PC-3 (cell line): ENCODE measurements around the gene CPSF3. TPM values are rescaled to one million over a fixed set of nuclear protein-coding genes. Genes with fewer than 3 reads are reported as not detected.

Experiments used
- ATAC-seq: fragments of 200-7000 bp; cut with Tn5 transposase; 2 replicates; pipeline ENCODE4 v1.9.1; 2020; ENCODE audit warnings: mild to moderate bottlenecking, moderate library complexity
- BruUV-seq: library from RNA; stranded (reverse); fragments of 400-500 nt; replicated peaks from 2 replicates; lab custom pipeline; 2021; lab: Mats Ljungman, UMichigan
- CTCF ChIA-PET: fragments of 300-600 bp; sonication (Branson Sonifier 250); formaldehyde crosslinking; loops from one replicate; lab custom pipeline; 2022; ENCODE audit warnings: antibody characterized with exemption; lab: Charles Lee
- POLR2A ChIA-PET: fragments of 300-600 bp; sonication (Branson Sonifier 250); formaldehyde crosslinking; loops from one replicate; lab custom pipeline; 2022; ENCODE audit warnings: antibody characterized with exemption; ENCODE audit not compliant: unreplicated experiment; lab: Charles Lee
- DNase-seq: peaks from one replicate; pipeline ENCODE4 v3.0.0-alpha.2; 2015
- H2AFZ ChIP-seq: fragments of 300-600 bp; sonication (generic); 2 replicates; pipeline ENCODE4 v1.6.0; 2016; ENCODE audit warnings: antibody characterized with exemption, low read length
- H3F3A ChIP-seq: fragments of 300-600 bp; sonication (generic); one replicate; pipeline ENCODE4 v1.6.0; 2017; ENCODE audit warnings: antibody characterized with exemption, low read length, control low read depth, mild to moderate bottlenecking; ENCODE audit not compliant: unreplicated experiment
- H3K27ac ChIP-seq: fragments of 300-600 bp; sonication (generic); 2 replicates; pipeline ENCODE4 v1.5.1; 2016; ENCODE audit warnings: mild to moderate bottlenecking, low read length
- H3K27me3 ChIP-seq: fragments of 300-600 bp; sonication (generic); 2 replicates; pipeline ENCODE4 v1.6.1; 2016; ENCODE audit warnings: low read length, mixed read lengths
- H3K36me3 ChIP-seq: fragments of 300-600 bp; sonication (generic); 2 replicates; pipeline ENCODE4 v1.6.1; 2016; ENCODE audit warnings: low read depth, mixed run types, low read length, mixed read lengths
- H3K4me1 ChIP-seq: fragments of 300-600 bp; sonication (generic); 2 replicates; pipeline ENCODE4 v1.5.1; 2016; ENCODE audit warnings: low read length; ENCODE audit not compliant: insufficient read depth
- H3K4me2 ChIP-seq: fragments of 300-600 bp; sonication (generic); 2 replicates; pipeline ENCODE4 v1.6.0; 2016; ENCODE audit warnings: low read length
- H3K4me3 ChIP-seq: fragments of 300-600 bp; sonication (generic); 2 replicates; pipeline ENCODE4 v1.5.1; 2016; ENCODE audit warnings: mild to moderate bottlenecking, low read length, mixed read lengths
- H3K79me2 ChIP-seq: fragments of 300-600 bp; sonication (generic); 2 replicates; pipeline ENCODE4 v1.6.1; 2017; ENCODE audit warnings: low read length, mixed read lengths
- H3K9ac ChIP-seq: fragments of 300-600 bp; sonication (generic); 2 replicates; pipeline ENCODE4 v1.6.0; 2016; ENCODE audit warnings: mild to moderate bottlenecking, low read length
- H3K9me2 ChIP-seq: fragments of 300-600 bp; sonication (generic); replicated peaks from 2 replicates; pipeline ENCODE4 v1.6.1; 2016; ENCODE audit warnings: mixed run types, low read length, mixed read lengths
- H3K9me3 ChIP-seq: fragments of 300-600 bp; sonication (generic); 2 replicates; pipeline ENCODE4 v1.6.1; 2016; ENCODE audit warnings: low read length, mixed read lengths
- H4K20me1 ChIP-seq: fragments of 300-600 bp; sonication (generic); 2 replicates; pipeline ENCODE4 v1.6.1; 2016; ENCODE audit warnings: low read length, mixed read lengths
- EZH2 ChIP-seq: fragments of 300-600 bp; sonication (generic); IDR thresholded peaks from one replicate; pipeline ENCODE4 v1.6.1; 2017; ENCODE audit warnings: antibody characterized with exemption, mild to moderate bottlenecking, low read length; ENCODE audit not compliant: unreplicated experiment
- EZH2phosphoT487 ChIP-seq: fragments of 300-600 bp; sonication (generic); IDR thresholded peaks from 2 replicates; pipeline ENCODE4 v1.6.1; 2018; ENCODE audit warnings: mild to moderate bottlenecking, antibody characterized with exemption, low read length, borderline replicate concordance
- intact Hi-C: fragments of 100-400 bp; cut with micrococcal nuclease; formaldehyde crosslinking; loops from 2 replicates; pipeline ENCODE4 v1.9.0; 2023
- total RNA-seq: library from RNA; depleted of rRNA; stranded (reverse); fragments of >200 nt; gene quantifications from 2 replicates; pipeline ENCODE4 v1.2.3, GENCODE V29; 2014
- TF ChIP-seq, protein P1 (sequence below): fragments of 300-600 bp; sonication (generic); conservative IDR thresholded peaks from 2 replicates; pipeline ENCODE4 v1.5.1; 2017; ENCODE audit warnings: antibody characterized with exemption, low read depth, mild to moderate bottlenecking, low read length

The CPSF3 gene
- total RNA-seq, 1 experiment from 2014 or later, result 60.1 TPM

DNA sequence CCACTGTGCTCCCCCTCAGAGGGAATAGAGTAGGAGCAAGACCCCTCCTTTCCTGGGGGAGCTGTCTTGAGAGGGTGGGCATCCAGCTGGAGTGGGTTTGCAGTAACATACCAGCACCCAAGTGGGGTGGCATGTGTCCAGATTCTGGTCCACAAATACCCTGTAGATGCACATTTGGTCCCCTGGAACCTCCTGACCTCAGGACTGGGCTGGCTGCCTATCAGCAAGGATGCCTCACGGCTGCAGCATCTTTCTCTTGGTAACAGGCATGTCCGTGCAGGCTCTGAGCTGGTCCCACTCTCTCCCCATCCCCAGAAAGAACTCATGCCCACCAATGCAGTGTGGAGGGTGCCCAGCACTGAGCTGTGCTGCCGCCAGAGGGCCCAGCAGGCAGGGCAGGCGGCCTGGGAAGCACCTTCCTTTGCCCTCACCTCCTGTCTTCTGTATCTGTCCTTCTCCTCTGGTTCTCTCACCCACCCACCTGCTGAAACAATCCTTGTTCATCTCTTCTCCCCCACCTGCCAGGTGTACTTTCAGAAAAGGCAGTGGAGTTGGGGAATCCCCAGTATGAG is 47.5 kb upstream of the CPSF3 start:
- TF ChIP-seq, protein P1, sequence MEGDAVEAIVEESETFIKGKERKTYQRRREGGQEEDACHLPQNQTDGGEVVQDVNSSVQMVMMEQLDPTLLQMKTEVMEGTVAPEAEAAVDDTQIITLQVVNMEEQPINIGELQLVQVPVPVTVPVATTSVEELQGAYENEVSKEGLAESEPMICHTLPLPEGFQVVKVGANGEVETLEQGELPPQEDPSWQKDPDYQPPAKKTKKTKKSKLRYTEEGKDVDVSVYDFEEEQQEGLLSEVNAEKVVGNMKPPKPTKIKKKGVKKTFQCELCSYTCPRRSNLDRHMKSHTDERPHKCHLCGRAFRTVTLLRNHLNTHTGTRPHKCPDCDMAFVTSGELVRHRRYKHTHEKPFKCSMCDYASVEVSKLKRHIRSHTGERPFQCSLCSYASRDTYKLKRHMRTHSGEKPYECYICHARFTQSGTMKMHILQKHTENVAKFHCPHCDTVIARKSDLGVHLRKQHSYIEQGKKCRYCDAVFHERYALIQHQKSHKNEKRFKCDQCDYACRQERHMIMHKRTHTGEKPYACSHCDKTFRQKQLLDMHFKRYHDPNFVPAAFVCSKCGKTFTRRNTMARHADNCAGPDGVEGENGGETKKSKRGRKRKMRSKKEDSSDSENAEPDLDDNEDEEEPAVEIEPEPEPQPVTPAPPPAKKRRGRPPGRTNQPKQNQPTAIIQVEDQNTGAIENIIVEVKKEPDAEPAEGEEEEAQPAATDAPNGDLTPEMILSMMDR, result no peak
- TF ChIP-seq EZH2phosphoT487, result no peak
- TF ChIP-seq EZH2, result no peak
- no peaks in the 10 kb centered on the region for H3K9me2 ChIP-seq
- H3K79me2 ChIP-seq, result no peaks in the 10 kb centered on the region
- no peak overlapping the region for H3K4me2 ChIP-seq
- H2AFZ ChIP-seq, result no peak overlapping the region
- H3K9ac ChIP-seq, result no peak overlapping the region
- no peak overlapping the region for H3K4me3 ChIP-seq
- H3F3A ChIP-seq, result peaks cover 8% of the 10 kb centered on the region
- no peak overlapping the region for H3K27ac ChIP-seq
- H3K4me1 ChIP-seq, result peaks cover 48% of the 10 kb centered on the region
- peaks cover 33% of the 10 kb centered on the region for H3K36me3 ChIP-seq
- ATAC-seq (no peak), DNase-seq (no peak)
- H4K20me1 ChIP-seq, result no peaks in the 10 kb centered on the region
- ChIA-PET POLR2A (no interaction called here), CTCF (no interaction called here)
- H3K9me3 ChIP-seq, result no peaks in the 10 kb centered on the region
- intact Hi-C loops, result no loop called here
- BruUV-seq, result no TSS peak
- H3K27me3 ChIP-seq, result no peaks in the 10 kb centered on the region

DNA sequence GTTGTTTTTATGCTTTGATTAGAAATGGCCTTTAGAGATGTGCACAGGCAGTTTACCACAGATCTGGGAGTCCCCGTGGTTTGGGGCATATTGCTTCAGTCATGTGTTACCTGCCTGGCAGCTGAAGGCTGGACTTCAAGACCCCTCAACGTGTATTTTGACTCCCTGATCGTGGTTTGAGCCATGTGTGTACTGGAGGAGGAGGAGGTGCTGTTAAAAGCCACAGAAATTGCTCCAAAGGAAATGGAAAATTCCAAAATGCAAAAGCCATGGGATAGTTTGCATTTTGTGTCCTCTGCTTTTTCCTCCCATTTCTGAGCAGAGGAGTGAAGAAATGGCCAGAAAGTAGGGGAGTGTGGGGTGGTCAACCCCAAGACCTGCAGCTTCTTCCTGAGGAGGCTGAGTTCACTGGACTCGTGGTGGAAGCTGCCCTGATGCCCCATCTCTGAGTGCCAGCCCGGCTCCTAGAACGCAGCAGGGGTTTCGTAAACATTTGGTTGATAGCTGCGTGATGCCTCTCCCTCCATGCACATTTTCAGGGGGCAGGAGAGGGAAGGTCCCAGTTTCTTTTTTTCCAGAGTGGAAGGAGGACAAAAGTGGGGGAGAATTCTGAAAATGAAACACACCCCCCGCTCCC is 45.9 kb upstream of the CPSF3 start:
- ChIA-PET CTCF (no interaction called here), POLR2A (interaction anchor here (0.8 kb wide), 1 partner anchor 15 kb away, joined by 6 read pairs; no protein-coding TSS in a partner anchor)
- DNase-seq (no peak), ATAC-seq (no peak)
- Histone ChIP-seq H3K9ac (peak overlapping the region; percentile 63), H4K20me1 (no peaks in the 10 kb centered on the region), H3F3A (peaks cover 11% of the 10 kb centered on the region), H3K36me3 (peaks cover 33% of the 10 kb centered on the region), H3K4me1 (peaks cover 52% of the 10 kb centered on the region), H3K27ac (peak overlapping the region; percentile 89), H3K9me2 (no peaks in the 10 kb centered on the region), H2AFZ (no peak overlapping the region), H3K4me3 (no peak overlapping the region), H3K27me3 (no peaks in the 10 kb centered on the region), H3K4me2 (peak overlapping the region; percentile 55; the same call in 1 of the 2 replicates), H3K79me2 (no peaks in the 10 kb centered on the region), H3K9me3 (no peaks in the 10 kb centered on the region)
- no TSS peak for BruUV-seq
- TF ChIP-seq EZH2phosphoT487 (no peak), EZH2 (no peak)
- TF ChIP-seq, protein P1, result no peak
- intact Hi-C loops, result no loop called here
